ENCODE data around the gene BAZ1A.

BAZ1A gene

GRCh38 chr14:34875031-34875922 lies at the start of gene BAZ1A:
BAZ1A (minus strand) TSS chr14:34875360; CDS start chr14:34874604, 756 bp downstream.
- DNase-seq, result peak; percentile 90 to 95 (median 91)

- no peak for DNase-seq
Observed at GRCh38 chr14:34920339-34920738, 45.2 kb upstream of the BAZ1A start.

GRCh38 chr14:34913619-34914018 lies 38.5 kb upstream of the BAZ1A start:
- no peak for DNase-seq

GRCh38 chr14:34912966-34913365 lies 37.8 kb upstream of the BAZ1A start:
- no peak for DNase-seq

- no peak for DNase-seq
Observed at GRCh38 chr14:34912182-34912581, 37.0 kb upstream of the BAZ1A start.

GRCh38 chr14:34911209-34912150 lies 36.3 kb upstream of the BAZ1A start:
- DNase-seq, result no peak

GRCh38 chr14:34906287-34906686 lies 31.1 kb upstream of the BAZ1A start:
- DNase-seq, result no peak

- DNase-seq, result no peak
Observed at GRCh38 chr14:34895277-34895676, 20.1 kb upstream of the BAZ1A start.

GRCh38 chr14:34890937-34891336 lies 15.8 kb upstream of the BAZ1A start:
- no peak for DNase-seq

- no peak for DNase-seq
Observed at GRCh38 chr14:34888186-34888585, 13.0 kb upstream of the BAZ1A start.

GRCh38 chr14:34883954-34884353 lies 8.8 kb upstream of the BAZ1A start:
- no peak for DNase-seq

GRCh38 chr14:34874386-34875030 lies 652 bp downstream of the BAZ1A start:
- peak; percentile 58 to 66 (median 61) for DNase-seq

GRCh38 chr14:34873589-34874385 lies 1.4 kb downstream of the BAZ1A start:
- DNase-seq, result peak; percentile 98

GRCh38 chr14:34872822-34873588 lies 2.2 kb downstream of the BAZ1A start:
- DNase-seq, result peak in 2 of 3 donors; percentile 24 to 56

- DNase-seq, result no peak
Observed at GRCh38 chr14:34867199-34867598, 8.0 kb downstream of the BAZ1A start.

GRCh38 chr14:34865889-34866574 lies 9.1 kb downstream of the BAZ1A start:
- DNase-seq, result no peak

GRCh38 chr14:34863844-34864243 lies 11.3 kb downstream of the BAZ1A start:
- no peak for DNase-seq

GRCh38 chr14:34858765-34859164 lies 16.4 kb downstream of the BAZ1A start:
- no peak for DNase-seq

GRCh38 chr14:34857689-34858449 lies 17.3 kb downstream of the BAZ1A start:
- no peak for DNase-seq

- DNase-seq, result no peak
Observed at GRCh38 chr14:34853041-34853440, 22.1 kb downstream of the BAZ1A start.
